GM12801 (cell line): ENCODE data around the gene ZBTB40.

Experiments
- TF ChIP-seq, protein P1 (sequence below): IDR thresholded peaks from one replicate; pipeline ENCODE4 v1.5.1; 2011; ENCODE audit warnings: control low read depth; ENCODE audit not compliant: insufficient read length; ENCODE audit errors: extremely low read depth

ZBTB40 gene

GRCh38 chr1:22518379-22518778 lies 66.7 kb downstream of the ZBTB40 start:
- TF ChIP-seq, protein P1, sequence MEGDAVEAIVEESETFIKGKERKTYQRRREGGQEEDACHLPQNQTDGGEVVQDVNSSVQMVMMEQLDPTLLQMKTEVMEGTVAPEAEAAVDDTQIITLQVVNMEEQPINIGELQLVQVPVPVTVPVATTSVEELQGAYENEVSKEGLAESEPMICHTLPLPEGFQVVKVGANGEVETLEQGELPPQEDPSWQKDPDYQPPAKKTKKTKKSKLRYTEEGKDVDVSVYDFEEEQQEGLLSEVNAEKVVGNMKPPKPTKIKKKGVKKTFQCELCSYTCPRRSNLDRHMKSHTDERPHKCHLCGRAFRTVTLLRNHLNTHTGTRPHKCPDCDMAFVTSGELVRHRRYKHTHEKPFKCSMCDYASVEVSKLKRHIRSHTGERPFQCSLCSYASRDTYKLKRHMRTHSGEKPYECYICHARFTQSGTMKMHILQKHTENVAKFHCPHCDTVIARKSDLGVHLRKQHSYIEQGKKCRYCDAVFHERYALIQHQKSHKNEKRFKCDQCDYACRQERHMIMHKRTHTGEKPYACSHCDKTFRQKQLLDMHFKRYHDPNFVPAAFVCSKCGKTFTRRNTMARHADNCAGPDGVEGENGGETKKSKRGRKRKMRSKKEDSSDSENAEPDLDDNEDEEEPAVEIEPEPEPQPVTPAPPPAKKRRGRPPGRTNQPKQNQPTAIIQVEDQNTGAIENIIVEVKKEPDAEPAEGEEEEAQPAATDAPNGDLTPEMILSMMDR = no peak

GRCh38 chr1:22520871-22521270 lies 69.2 kb downstream of the ZBTB40 start:
- TF ChIP-seq, protein P1 = no peak

DNA sequence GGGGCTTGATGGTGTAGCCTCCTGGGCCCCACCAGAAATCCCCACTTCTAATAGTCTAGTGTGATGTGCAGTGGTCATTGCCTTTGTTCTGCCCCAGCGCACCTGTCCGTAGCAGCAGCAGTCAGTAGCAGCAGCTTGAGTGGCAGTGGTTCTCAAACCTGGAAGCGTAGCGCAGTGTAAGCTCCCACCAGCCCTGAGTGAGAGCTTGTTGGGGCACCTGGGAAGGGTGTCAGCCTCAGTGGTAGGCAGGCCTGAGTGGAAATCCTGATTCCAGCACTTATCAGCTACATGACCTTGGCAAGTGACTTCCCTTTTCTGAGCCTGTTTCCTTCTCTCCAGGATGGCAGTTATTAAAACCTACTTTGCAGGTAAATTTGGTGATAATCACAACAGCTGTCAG lies 70.0 kb downstream of the ZBTB40 start:
- TF ChIP-seq, protein P1 = no peak

GRCh38 chr1:22522221-22522743 lies 70.6 kb downstream of the ZBTB40 start:
- TF ChIP-seq, protein P1 = no peak

GRCh38 chr1:22524481-22524880 lies 72.8 kb downstream of the ZBTB40 start:
- TF ChIP-seq, protein P1 = no peak

DNA sequence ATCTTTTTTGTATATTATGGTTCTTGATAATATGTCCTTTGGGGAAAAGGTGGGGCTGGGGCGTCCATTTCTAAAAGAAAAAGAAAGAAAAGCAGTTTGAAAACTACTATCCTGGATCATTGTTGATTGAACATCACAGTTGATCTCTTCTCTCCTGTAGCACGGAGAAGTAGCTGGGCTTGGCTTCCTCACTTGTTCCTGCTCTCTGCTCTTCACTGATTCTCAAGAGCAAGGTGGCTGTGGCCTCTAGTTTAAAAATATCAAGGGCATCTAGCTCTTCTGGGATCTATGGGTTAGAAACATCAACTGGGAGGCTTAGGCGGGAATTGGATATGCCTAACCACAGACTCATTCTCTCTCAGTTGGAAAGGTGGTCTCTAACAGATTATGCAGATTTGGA lies 73.6 kb downstream of the ZBTB40 start:
- TF ChIP-seq, protein P1 = no peak

DNA sequence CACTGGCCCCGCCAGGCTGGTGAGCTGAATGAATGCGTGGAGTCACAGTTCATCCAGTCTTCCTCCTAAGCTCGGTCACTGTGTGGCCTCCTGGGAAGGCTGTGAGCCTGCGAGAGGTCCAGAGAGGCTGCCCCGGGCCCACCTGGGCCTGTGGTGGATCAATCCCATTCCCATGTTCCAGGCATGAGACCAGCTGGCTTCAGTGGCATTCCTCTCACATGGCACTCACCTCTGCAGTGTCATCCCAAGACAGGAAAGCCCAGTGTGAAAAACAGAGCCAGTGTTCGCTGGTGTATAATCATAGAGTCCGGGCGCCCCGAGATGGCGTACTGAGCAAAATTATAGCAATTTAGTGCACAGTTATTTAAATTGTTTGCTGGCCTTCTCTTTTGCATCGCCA lies 74.0 kb downstream of the ZBTB40 start:
- TF ChIP-seq, protein P1 = no peak
